ENCODE results near the gene SYCP3. TPM values are rescaled to one million over a fixed set of nuclear protein-coding genes. Genes with fewer than 3 reads are reported as not detected.
"Not testable (repeated sequence)": the region's sequence is repeated elsewhere in the genome, so short reads cannot be mapped to it uniquely, and the experiment has no call there.

SYCP3 gene
- polyA plus RNA-seq, 3 donors from 2014 or later = 0.18 TPM; not detected in 2

DNA sequence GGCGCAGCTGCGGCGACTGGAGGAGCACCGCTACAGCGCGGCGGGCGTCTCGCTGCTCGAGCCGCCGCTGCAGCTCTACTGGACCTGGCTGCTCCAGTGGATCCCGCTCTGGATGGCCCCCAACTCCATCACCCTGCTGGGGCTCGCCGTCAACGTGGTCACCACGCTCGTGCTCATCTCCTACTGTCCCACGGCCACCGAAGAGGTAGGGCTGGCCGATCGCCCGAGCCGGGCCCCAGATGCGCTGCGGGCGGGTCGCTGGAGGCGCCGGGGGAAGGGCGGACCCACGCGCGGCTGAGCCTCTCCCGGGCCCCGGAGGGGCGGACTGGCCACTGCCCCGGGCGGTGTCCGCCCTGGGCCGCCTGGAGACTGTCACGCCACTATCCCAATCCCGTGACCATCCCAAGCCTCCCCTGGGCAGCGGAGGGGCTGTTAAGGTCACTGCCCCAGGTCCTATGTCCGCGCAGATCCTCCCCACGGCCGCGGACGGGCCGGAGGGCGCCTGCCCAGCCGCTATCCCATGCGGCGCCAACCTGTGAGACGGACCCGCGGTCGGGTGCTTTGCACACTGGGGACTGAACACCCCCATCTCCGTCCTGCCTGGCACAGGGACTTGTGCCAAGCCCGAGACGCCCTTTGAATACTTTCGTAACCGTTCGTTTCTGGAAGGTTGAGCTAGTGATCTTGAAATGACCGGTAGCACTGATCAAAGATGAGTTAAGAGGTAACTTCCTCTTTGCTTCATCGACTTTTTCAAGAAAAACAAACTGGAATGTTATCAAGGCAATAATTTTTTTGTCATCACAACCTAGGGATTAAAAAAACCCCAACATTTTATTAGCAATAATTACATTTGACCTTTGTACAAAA lies 41.1 kb downstream of the SYCP3 start:
- no peaks in the 10 kb centered on the region for H3K36me3 Mint-ChIP-seq
- DNase-seq = peak; percentile 13 to 21 (median 13)

DNA sequence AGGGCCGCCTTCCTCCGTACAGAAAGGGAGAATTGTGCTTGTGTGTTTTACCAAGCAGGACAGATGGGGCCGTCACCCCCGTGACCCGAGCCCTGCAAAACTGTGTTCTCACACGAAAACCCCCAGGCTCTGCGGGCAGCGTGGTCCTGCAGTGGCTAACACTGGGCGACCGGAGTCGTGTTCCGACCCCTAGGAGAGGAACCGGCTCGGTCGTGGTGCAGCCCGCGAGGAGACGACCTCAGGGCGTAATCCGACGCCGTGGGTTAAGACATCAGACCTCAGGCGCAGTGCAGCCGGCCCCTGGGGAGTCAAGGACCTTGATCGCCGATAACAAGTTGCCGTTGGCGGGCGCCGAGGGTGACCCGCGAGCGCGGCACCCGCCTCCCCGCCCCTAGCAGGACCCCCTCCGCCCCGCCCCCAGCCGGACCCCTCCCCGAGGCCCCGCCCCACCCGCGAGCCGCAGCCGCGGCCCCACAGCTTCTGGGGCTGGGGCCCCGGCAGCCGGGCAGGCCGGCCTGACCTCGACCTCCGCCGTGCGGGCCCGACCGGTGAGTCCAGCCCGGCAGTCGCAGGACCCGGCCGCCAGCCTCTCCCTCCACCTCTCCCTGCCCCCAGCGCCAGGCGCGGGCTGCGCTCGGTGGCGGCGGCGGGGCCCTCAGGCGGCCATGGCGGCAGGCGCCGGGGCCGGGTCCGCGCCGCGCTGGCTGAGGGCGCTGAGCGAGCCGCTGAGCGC lies 41.9 kb downstream of the SYCP3 start, which contains the start of gene CHPT1:
Gene CHPT1, plus strand, starts transcription at position 444 of the 733 bp plus-strand sequence. Its CDS starts 222 bp downstream, at position 666.
- Mint-ChIP-seq H3K4me1 (peaks cover 17 to 19% of the 10 kb centered on the region in 2 donors), H3K9me3 (no peaks in the 10 kb centered on the region), H3K36me3 (no peaks in the 10 kb centered on the region), H3K27ac (peak within 1 kb of the TSS; percentile 72 to 92 (median 84)), H3K4me3 (peak within 1 kb of the TSS; percentile 91 to 93 (median 93)), H3K27me3 (ENCODE audit: low read depth in 3 of 3) (peaks cover 2 to 6% (median 3%) of the 10 kb centered on the region in 3 donors)
- peak; percentile 72 to 74 (median 72) for DNase-seq

More for the DNA sequence above, 41.1 kb downstream of the SYCP3 start:
- peaks cover 17 to 19% of the 10 kb centered on the region in 2 donors for H3K4me1 Mint-ChIP-seq
- H3K4me3 Mint-ChIP-seq = peak overlapping the region; percentile 84 to 93 (median 90)
- H3K27ac Mint-ChIP-seq = peak overlapping the region; percentile 14 to 85 (median 76)
- H3K9me3 Mint-ChIP-seq = no peaks in the 10 kb centered on the region
- H3K27me3 Mint-ChIP-seq (ENCODE audit: low read depth in 3 of 3) = peaks cover 2 to 3% (median 3%) of the 10 kb centered on the region in 3 donors

DNA sequence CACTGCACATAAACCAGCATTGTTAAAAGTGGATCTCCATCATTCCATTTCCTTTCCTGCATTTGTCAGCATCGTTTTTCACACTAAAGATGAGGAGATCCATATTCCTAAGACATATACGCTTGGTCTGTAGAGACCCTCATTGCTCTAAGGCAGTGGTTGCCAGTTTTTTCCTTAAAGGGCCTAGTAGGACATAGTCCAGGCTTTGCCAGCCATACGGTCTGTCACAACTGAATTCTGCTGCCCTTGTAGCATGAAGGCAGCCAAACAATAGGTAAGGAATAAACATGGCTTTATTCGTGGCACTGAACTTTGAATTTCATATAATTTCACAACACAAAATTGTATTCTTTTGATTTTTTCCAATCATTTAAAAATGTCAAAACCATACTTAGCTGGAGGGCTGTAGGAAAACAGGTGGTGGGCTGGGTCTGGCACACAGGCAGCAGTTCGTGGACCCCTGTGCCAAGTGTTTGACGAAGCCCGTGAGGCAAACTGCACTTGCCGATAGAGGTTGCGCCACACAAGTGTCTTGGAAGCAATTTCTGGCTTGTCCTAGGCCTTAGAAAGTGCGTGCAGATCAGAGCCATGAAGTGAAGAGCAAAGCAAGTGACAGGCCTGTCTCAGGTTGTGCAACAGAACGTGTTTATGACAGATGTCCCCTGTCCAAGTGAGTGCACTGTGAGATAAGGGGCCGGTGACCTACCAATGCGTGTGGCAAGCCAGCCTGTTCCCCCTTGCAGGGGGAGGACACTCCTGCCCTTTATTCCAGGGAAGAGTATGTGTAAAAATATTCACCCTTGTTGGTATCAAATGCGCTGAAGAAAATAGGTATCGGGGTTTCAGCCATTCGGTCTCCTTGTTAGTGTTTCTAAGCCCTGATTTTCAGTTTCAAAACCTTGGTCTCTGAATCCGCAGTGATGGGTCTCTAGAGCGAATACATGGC lies 42.7 kb downstream of the SYCP3 start:
- Mint-ChIP-seq H3K36me3 (no peaks in the 10 kb centered on the region), H3K27ac (peak overlapping the region; percentile 72 to 92 (median 84)), H3K9me3 (no peaks in the 10 kb centered on the region), H3K4me1 (peaks cover 17 to 19% of the 10 kb centered on the region in 2 donors), H3K27me3 (ENCODE audit: low read depth in 3 of 3) (peaks cover 2 to 6% (median 3%) of the 10 kb centered on the region in 3 donors), H3K4me3 (peak overlapping the region; percentile 91 to 93 (median 93))
- DNase-seq = no peak

DNA sequence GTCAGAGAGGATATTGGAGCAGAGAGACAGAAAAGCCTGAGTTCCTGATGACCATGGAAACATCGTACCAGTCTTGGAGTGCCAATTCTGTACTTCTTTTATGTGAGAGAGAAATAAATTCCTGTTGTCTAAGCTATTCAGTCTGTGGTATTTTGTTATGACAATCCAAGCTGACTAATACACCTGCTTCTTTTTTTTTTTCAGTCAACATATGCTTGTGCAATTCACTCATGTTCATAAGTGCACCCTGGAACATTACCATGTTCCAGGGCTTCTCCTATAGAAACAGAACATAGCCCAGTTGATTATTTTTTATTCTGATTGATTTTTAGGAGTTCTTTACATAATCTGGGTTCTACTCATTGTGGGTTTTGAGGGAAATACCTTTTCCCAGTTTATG lies 43.6 kb downstream of the SYCP3 start:
- DNase-seq = no peak
- Mint-ChIP-seq H3K4me1 (peaks cover 17 to 19% of the 10 kb centered on the region in 2 donors), H3K4me3 (peak overlapping the region in 2 of 5 donors; percentile 15 to 17), H3K27me3 (ENCODE audit: low read depth in 3 of 3) (peaks cover 2 to 6% (median 3%) of the 10 kb centered on the region in 3 donors), H3K36me3 (no peaks in the 10 kb centered on the region), H3K27ac (no peak overlapping the region), H3K9me3 (no peaks in the 10 kb centered on the region)

DNA sequence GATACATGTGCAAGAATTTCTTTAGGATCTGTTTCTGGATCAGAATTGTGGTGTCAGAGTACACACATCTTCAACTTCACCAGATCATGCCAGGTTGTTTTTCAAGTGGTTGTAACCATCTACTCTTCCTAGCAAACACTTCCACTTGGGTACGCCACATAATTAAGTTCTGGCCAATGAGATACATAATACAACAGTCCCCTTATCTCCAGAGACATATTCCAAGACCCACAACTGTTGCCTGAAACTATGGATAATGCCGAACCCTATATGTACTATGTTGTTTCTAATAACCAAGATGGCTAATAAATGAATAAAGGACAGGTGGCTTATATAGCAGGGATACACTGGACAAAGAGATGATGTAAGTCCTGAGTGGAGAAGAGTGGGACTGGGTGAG lies 44.3 kb downstream of the SYCP3 start:
- peaks cover 17 to 19% of the 10 kb centered on the region in 2 donors for H3K4me1 Mint-ChIP-seq
- H3K9me3 Mint-ChIP-seq = no peaks in the 10 kb centered on the region
- peaks cover 2 to 6% (median 3%) of the 10 kb centered on the region in 3 donors for H3K27me3 Mint-ChIP-seq (ENCODE audit: low read depth in 3 of 3)
- no peak overlapping the region for H3K27ac Mint-ChIP-seq
- DNase-seq = no peak
- no peaks in the 10 kb centered on the region for H3K36me3 Mint-ChIP-seq
- no peak overlapping the region for H3K4me3 Mint-ChIP-seq

DNA sequence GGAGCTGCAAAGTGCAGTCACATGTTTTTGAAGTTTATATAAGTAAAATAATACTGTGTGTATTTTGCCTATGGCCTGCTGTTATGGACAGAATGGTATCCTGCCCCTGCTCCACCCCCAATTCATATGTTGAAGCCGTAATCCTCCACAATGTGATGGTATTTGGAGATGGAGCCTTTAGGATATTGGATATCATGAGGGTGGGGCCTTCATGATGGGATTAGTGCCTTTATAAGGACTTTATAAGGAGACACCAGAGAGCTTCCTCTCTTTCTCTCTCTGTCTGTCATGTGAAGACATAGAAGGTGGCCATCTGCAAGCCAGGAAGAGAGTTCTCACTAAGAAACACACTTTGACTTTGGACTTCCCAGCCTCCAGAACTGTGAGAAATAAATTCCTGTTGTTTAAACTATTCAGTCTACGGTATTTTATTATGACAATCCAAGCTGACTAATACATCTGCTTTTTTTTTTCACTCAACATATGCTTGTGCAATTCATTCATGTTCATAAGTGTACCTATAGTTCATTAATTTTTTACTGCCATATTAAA lies 44.9 kb downstream of the SYCP3 start:
- H3K27ac Mint-ChIP-seq = no peak overlapping the region
- H3K36me3 Mint-ChIP-seq = no peaks in the 10 kb centered on the region
- peaks cover 14 to 19% of the 10 kb centered on the region in 2 donors for H3K4me1 Mint-ChIP-seq
- H3K9me3 Mint-ChIP-seq = no peaks in the 10 kb centered on the region
- peaks cover under 1 to 6% (median 3%) of the 10 kb centered on the region in 3 donors for H3K27me3 Mint-ChIP-seq (ENCODE audit: low read depth in 3 of 3)
- DNase-seq = no peak
- no peak overlapping the region for H3K4me3 Mint-ChIP-seq

DNA sequence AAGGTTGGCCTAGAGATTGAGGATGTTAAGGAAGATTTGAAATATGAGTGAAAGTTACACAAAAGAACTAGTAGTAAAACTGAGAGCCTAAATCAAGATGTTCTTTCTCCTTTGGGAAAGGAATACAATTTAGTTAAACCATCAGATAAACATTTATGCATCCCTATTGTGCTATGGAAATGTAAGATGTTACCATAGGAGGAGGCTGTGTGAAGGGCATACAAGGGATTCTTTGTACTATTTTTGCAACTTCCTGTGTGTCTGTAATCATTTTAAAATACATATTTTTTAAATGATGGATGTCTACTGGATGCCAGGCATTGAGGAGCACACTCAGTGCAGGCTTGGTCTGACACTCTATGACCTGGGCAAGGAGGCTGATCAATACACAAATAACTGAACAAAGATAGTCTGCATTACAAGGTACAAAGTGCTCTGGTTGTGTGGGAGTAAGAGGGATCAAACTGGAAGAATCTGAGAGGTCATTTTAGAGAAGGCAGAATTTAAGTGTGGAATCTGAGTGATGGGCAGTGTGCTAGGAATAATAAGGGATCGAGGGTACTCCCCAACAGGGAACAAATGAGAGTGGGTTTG lies 47.7 kb downstream of the SYCP3 start:
- DNase-seq = no peak
- Mint-ChIP-seq H3K27me3 (ENCODE audit: low read depth in 3 of 3) (peaks cover 0 to 8% (median 1%) of the 10 kb centered on the region in 3 donors), H3K4me3 (no peak overlapping the region), H3K36me3 (no peaks in the 10 kb centered on the region), H3K9me3 (no peaks in the 10 kb centered on the region), H3K4me1 (peaks cover 3 to 5% of the 10 kb centered on the region in 2 donors), H3K27ac (no peak overlapping the region)

DNA sequence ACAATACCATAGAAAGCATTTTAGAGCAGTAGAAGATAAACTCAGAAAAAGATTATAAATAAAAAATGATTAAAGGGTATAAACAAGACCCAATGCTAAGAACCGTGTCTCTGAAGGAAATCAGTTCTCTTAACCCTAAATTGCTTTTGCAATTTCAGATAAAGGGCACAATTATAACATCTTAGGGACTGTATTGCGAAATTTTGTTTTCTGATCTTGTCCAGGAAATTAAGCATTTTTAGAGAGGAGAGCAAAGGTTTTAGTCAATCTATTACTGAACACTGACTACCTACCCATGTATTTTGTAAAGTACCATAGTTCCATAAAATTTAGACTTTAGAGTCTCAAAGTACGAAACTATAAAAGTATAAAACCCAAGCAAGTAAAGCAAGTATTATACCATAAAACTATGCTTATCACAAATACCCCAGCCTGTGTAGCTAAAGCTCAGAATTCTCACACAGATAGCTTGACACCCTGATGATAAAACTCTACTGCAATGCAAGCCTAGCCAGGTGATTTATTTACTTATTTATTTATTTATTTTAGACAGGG lies 48.6 kb downstream of the SYCP3 start:
- H3K27ac Mint-ChIP-seq = no peak overlapping the region
- no peaks in the 10 kb centered on the region for H3K4me1 Mint-ChIP-seq
- DNase-seq = no peak
- no peaks in the 10 kb centered on the region for H3K36me3 Mint-ChIP-seq
- no peak overlapping the region for H3K4me3 Mint-ChIP-seq
- no peaks in the 10 kb centered on the region for H3K9me3 Mint-ChIP-seq
- H3K27me3 Mint-ChIP-seq (ENCODE audit: low read depth in 3 of 3) = peaks cover 0 to 5% (median 1%) of the 10 kb centered on the region in 3 donors

DNA sequence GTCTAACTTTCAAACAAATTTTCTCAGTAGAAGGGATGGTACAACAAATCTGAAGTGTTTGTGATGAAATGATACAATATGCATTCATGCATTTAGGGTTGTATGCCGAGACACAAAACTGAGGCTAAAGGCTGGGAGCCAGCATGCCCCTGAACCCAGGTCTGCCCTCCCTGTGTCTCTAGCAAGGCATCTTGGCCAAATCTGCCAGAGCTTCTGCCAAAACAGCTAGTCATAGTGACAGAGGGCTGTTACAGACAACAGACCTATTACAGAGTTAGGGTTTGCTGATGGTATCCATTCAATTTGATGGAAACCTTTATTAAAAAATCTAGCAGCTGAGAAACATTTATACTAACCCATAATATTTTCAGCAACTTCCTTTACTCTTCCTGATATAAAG lies 53.1 kb downstream of the SYCP3 start:
- Mint-ChIP-seq H3K4me1 (no peaks in the 10 kb centered on the region), H3K4me3 (no peak overlapping the region), H3K36me3 (no peaks in the 10 kb centered on the region), H3K9me3 (no peaks in the 10 kb centered on the region), H3K27ac (no peak overlapping the region), H3K27me3 (ENCODE audit: low read depth in 3 of 3) (peaks cover 0 to 2% (median 1%) of the 10 kb centered on the region in 3 donors)
- DNase-seq = no peak

DNA sequence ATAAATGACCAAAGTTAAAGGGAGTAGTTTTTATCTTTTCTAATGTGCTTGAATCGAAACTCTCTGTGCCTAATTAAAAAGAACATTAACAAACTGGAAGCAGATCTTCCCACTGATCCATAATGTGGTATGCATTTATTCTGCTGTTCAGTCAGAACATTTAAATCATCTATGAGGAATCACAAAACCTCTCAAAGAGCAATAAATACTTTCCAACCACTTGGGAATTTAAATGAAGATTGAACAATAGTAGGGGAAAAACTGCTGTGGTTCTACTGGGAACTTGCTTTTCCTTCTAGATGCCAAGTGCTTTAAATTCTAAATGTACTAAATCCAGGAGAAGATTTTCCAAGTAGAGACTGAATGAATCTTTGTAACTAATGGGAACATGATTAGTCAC lies 54.2 kb downstream of the SYCP3 start:
- H3K9me3 Mint-ChIP-seq = no peaks in the 10 kb centered on the region
- H3K4me3 Mint-ChIP-seq = no peak overlapping the region
- no peaks in the 10 kb centered on the region for H3K36me3 Mint-ChIP-seq

DNA sequence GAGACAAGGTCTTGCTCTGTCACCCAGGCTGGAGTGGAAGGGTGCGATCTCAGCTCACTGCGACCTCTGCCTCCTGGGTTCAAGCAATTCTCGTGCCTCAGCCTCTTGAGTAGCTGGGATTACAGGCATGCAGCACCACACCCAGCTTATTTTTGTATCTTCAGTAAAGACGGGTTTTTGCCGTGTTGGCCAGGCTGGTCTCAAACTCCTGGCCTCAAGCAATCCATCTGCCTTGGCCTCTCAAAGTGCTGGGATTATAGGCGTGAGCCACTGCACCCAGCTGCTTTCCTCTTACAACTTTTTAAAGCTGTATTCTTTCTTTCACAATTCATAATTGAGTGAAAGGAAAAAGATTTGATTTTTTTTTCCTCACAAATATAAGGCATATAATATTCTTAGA lies 57.6 kb downstream of the SYCP3 start:
- peaks cover 10 to 13% of the 10 kb centered on the region in 2 donors for H3K4me1 Mint-ChIP-seq
- not testable (repeated sequence) for DNase-seq; H3K4me3 Mint-ChIP-seq; H3K27ac Mint-ChIP-seq; H3K9me3 Mint-ChIP-seq; H3K27me3 Mint-ChIP-seq (ENCODE audit: low read depth in 3 of 3); H3K36me3 Mint-ChIP-seq

More for the DNA sequence above, 54.2 kb downstream of the SYCP3 start:
- Mint-ChIP-seq H3K27ac (no peak overlapping the region), H3K4me1 (no peaks in the 10 kb centered on the region), H3K27me3 (ENCODE audit: low read depth in 3 of 3) (peaks cover 0 to 2% (median 1%) of the 10 kb centered on the region in 3 donors)
- DNase-seq = no peak

DNA sequence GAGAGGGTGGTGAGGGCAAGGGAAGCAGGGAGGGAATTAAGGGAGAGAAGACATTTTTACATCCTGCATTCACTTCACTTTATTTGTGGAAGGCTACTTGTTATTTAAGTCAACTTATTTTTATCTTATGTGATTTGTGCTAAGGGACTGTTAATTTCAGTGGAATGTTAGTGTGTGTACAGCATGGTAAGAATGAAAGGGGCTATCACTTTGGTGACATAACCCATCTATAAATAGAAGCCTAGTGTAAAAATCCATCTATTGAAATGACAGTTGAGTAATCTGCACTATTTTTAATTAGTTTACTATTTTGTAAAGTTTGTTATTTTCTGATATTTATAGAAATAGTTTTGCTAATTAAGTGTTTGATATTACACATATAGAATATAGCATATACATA lies 58.6 kb downstream of the SYCP3 start:
- Mint-ChIP-seq H3K36me3 (no peaks in the 10 kb centered on the region), H3K27ac (no peak overlapping the region), H3K27me3 (ENCODE audit: low read depth in 3 of 3) (peaks cover 0 to 6% (median 4%) of the 10 kb centered on the region in 3 donors), H3K9me3 (no peaks in the 10 kb centered on the region), H3K4me3 (no peak overlapping the region), H3K4me1 (peaks cover 10 to 13% of the 10 kb centered on the region in 2 donors)
- DNase-seq = no peak
